ENCODE results near the gene ALK. TPM values are rescaled to one million over a fixed set of nuclear protein-coding genes. Genes with fewer than 3 reads are reported as not detected.

ALK gene
- total RNA-seq, 2 donors from 2014 or later: 0.13 to 0.46 TPM

DNA sequence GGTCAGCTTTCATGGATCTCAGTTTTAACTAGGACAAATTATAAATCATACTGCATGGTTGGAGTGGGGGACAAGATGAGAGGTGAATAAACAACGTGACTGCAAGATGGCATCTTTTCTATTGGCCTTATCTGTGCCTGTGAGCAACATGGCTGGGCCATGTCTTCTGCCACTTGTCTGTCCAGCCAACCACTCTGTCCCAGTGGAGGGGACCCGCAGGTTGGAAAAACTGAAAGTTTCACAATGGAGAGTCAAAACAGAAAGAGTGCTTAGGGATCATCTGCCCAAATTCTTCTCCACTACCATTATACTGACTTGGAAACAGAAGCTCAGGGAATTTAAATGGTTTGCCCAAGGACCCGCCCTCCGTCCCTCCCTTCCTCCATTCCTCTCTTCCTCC, 104.1 kb downstream of the ALK start:
- no peaks in the 10 kb centered on the region for H3K9me3 ChIP-seq (ENCODE audit: control insufficient read depth, low read length)
- TF ChIP-seq, protein P1, sequence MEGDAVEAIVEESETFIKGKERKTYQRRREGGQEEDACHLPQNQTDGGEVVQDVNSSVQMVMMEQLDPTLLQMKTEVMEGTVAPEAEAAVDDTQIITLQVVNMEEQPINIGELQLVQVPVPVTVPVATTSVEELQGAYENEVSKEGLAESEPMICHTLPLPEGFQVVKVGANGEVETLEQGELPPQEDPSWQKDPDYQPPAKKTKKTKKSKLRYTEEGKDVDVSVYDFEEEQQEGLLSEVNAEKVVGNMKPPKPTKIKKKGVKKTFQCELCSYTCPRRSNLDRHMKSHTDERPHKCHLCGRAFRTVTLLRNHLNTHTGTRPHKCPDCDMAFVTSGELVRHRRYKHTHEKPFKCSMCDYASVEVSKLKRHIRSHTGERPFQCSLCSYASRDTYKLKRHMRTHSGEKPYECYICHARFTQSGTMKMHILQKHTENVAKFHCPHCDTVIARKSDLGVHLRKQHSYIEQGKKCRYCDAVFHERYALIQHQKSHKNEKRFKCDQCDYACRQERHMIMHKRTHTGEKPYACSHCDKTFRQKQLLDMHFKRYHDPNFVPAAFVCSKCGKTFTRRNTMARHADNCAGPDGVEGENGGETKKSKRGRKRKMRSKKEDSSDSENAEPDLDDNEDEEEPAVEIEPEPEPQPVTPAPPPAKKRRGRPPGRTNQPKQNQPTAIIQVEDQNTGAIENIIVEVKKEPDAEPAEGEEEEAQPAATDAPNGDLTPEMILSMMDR (conservative IDR thresholded peaks at IDR 0.05): no peak
- H3K9ac ChIP-seq (ENCODE audit: extremely low read depth, low read length, poor library complexity, severe bottlenecking): no peak overlapping the region
- H3K4me3 Mint-ChIP-seq: no peak overlapping the region
- peaks cover 7% of the 10 kb centered on the region for H3K27me3 ChIP-seq (ENCODE audit: control insufficient read depth, insufficient read depth, low read length, poor library complexity, severe bottlenecking)
- 98 to 100% methylated on average over 1 to 4 of the region's 4 CpGs for WGBS, 2 experiments (ENCODE audit: insufficient coverage in 1 of 2, insufficient read length in 1 of 2)
- H3K27me3 Mint-ChIP-seq (ENCODE audit: insufficient read depth): peaks cover 27% of the 10 kb centered on the region
- peak overlapping the region; percentile 47 for H3K27ac ChIP-seq (ENCODE audit: low read depth, low read length)
- no peaks in the 10 kb centered on the region for H3K4me1 ChIP-seq (ENCODE audit: control insufficient read depth, insufficient read depth, low read length)
- H3K36me3 Mint-ChIP-seq (ENCODE audit: low read depth): no peaks in the 10 kb centered on the region
- H3K27ac Mint-ChIP-seq: no peak overlapping the region
- DNase-seq: no peak
- H3K4me1 Mint-ChIP-seq: peaks cover 15% of the 10 kb centered on the region
- H3K9me3 Mint-ChIP-seq: no peaks in the 10 kb centered on the region
- no peaks in the 10 kb centered on the region for H3K36me3 ChIP-seq (ENCODE audit: control insufficient read depth, insufficient read depth, low read length)
- no peak overlapping the region for H3K4me3 ChIP-seq (ENCODE audit: low read length)

DNA sequence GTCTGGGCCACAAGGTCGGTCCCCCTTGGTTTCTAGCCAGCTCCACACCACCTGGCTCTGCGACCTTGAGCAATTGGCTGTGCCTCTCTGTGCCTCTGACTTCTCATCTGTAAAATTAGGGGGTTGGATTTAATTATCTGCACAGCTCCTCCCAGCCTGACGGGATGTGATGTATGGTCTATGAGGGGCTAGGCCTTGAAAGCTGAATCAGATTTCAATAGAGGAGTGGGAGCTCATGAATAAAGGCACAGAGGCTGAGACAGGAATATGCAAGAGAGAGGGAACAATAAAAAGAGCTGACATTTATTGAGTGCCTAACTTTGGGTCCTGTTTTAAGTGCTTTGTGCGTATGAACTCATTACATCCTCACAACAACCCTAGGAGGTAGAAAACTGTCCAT, 104.7 kb downstream of the ALK start:
- 76 to 92% methylated on average over 2 to 4 of the region's 4 CpGs for WGBS, 2 experiments (ENCODE audit: insufficient coverage in 1 of 2, insufficient read length in 1 of 2)
- Mint-ChIP-seq H3K27ac (no peak overlapping the region), H3K36me3 (ENCODE audit: low read depth) (no peaks in the 10 kb centered on the region), H3K27me3 (ENCODE audit: insufficient read depth) (peaks cover 27% of the 10 kb centered on the region), H3K4me3 (no peak overlapping the region), H3K4me1 (peaks cover 22% of the 10 kb centered on the region), H3K9me3 (no peaks in the 10 kb centered on the region)
- Histone ChIP-seq H3K27ac (ENCODE audit: low read depth, low read length) (peak overlapping the region; percentile 47), H3K4me3 (ENCODE audit: low read length) (no peak overlapping the region), H3K9me3 (ENCODE audit: control insufficient read depth, low read length) (no peaks in the 10 kb centered on the region), H3K27me3 (ENCODE audit: control insufficient read depth, insufficient read depth, low read length, poor library complexity, severe bottlenecking) (peaks cover 7% of the 10 kb centered on the region), H3K4me1 (ENCODE audit: control insufficient read depth, insufficient read depth, low read length) (peaks cover 4% of the 10 kb centered on the region), H3K36me3 (ENCODE audit: control insufficient read depth, insufficient read depth, low read length) (no peaks in the 10 kb centered on the region), H3K9ac (ENCODE audit: extremely low read depth, low read length, poor library complexity, severe bottlenecking) (no peak overlapping the region)
- TF ChIP-seq, protein P1 (conservative IDR thresholded peaks at IDR 0.05): no peak
- no peak for DNase-seq

DNA sequence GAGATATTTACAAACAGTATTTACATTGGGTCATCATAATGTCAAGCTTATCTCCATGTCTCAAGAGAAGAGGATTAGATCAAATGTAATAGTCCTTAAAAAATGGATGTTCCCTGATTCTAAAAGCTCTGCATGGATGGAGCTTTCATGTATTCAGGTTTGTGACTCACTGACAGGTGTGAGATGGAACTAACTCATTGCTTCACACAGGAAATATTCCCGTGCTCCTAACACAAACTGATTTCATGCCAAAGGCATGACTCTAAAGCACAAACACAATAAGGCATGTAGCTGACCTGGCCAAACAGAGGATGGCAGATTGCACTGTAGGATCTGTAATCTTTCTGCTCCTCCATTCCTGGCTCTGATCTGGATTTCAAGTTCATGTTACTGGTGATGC, 110.0 kb downstream of the ALK start:
- Histone ChIP-seq H3K9me3 (ENCODE audit: control insufficient read depth, low read length) (no peaks in the 10 kb centered on the region), H3K27me3 (ENCODE audit: control insufficient read depth, insufficient read depth, low read length, poor library complexity, severe bottlenecking) (peaks cover 42% of the 10 kb centered on the region), H3K4me1 (ENCODE audit: control insufficient read depth, insufficient read depth, low read length) (peaks cover 18% of the 10 kb centered on the region), H3K36me3 (ENCODE audit: control insufficient read depth, insufficient read depth, low read length) (no peaks in the 10 kb centered on the region), H3K4me3 (ENCODE audit: low read length) (no peak overlapping the region), H3K27ac (ENCODE audit: low read depth, low read length) (no peak overlapping the region), H3K9ac (ENCODE audit: extremely low read depth, low read length, poor library complexity, severe bottlenecking) (no peak overlapping the region)
- no peak overlapping the region for H3K27ac Mint-ChIP-seq
- no peaks in the 10 kb centered on the region for H3K36me3 Mint-ChIP-seq (ENCODE audit: low read depth)
- no peak overlapping the region for H3K4me3 Mint-ChIP-seq
- H3K9me3 Mint-ChIP-seq: no peaks in the 10 kb centered on the region
- H3K27me3 Mint-ChIP-seq (ENCODE audit: insufficient read depth): peaks cover 58% of the 10 kb centered on the region
- DNase-seq: no peak
- TF ChIP-seq, protein P1 (conservative IDR thresholded peaks at IDR 0.05): no peak
- WGBS, 2 experiments (ENCODE audit: insufficient coverage in 1 of 2, insufficient read length in 1 of 2): 88% methylated on average over 1 of the region's 1 CpG; no CpG with 5 or more reads in 1 of the 2 experiments
- peaks cover 24% of the 10 kb centered on the region for H3K4me1 Mint-ChIP-seq
